ENCODE results near the gene NMT2.

GRCh38 chr10:15121707-15122106 is 46.8 kb downstream of the NMT2 start:
- TF ChIP-seq, protein P1, sequence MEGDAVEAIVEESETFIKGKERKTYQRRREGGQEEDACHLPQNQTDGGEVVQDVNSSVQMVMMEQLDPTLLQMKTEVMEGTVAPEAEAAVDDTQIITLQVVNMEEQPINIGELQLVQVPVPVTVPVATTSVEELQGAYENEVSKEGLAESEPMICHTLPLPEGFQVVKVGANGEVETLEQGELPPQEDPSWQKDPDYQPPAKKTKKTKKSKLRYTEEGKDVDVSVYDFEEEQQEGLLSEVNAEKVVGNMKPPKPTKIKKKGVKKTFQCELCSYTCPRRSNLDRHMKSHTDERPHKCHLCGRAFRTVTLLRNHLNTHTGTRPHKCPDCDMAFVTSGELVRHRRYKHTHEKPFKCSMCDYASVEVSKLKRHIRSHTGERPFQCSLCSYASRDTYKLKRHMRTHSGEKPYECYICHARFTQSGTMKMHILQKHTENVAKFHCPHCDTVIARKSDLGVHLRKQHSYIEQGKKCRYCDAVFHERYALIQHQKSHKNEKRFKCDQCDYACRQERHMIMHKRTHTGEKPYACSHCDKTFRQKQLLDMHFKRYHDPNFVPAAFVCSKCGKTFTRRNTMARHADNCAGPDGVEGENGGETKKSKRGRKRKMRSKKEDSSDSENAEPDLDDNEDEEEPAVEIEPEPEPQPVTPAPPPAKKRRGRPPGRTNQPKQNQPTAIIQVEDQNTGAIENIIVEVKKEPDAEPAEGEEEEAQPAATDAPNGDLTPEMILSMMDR (conservative IDR thresholded peaks at IDR 0.05; ENCODE audit: low read depth in 2 of 2) = no peak
- no peak for TF ChIP-seq EZH2 (IDR thresholded peaks at IDR 0.05; ENCODE audit: low read depth, unreplicated experiment)
- no peak for TF ChIP-seq POLR2AphosphoS5 (IDR thresholded peaks at IDR 0.05; ENCODE audit: low read depth)
- no peak for TF ChIP-seq EZH2phosphoT487 (IDR thresholded peaks at IDR 0.05; ENCODE audit: unreplicated experiment)
- no peak for TF ChIP-seq CREB1 (CRISPR knock-in tag; IDR thresholded peaks at IDR 0.05; ENCODE audit: low read depth)
- TF ChIP-seq NANOG (IDR thresholded peaks at IDR 0.05; ENCODE audit: borderline replicate concordance) = no peak
- TF ChIP-seq, protein P2, sequence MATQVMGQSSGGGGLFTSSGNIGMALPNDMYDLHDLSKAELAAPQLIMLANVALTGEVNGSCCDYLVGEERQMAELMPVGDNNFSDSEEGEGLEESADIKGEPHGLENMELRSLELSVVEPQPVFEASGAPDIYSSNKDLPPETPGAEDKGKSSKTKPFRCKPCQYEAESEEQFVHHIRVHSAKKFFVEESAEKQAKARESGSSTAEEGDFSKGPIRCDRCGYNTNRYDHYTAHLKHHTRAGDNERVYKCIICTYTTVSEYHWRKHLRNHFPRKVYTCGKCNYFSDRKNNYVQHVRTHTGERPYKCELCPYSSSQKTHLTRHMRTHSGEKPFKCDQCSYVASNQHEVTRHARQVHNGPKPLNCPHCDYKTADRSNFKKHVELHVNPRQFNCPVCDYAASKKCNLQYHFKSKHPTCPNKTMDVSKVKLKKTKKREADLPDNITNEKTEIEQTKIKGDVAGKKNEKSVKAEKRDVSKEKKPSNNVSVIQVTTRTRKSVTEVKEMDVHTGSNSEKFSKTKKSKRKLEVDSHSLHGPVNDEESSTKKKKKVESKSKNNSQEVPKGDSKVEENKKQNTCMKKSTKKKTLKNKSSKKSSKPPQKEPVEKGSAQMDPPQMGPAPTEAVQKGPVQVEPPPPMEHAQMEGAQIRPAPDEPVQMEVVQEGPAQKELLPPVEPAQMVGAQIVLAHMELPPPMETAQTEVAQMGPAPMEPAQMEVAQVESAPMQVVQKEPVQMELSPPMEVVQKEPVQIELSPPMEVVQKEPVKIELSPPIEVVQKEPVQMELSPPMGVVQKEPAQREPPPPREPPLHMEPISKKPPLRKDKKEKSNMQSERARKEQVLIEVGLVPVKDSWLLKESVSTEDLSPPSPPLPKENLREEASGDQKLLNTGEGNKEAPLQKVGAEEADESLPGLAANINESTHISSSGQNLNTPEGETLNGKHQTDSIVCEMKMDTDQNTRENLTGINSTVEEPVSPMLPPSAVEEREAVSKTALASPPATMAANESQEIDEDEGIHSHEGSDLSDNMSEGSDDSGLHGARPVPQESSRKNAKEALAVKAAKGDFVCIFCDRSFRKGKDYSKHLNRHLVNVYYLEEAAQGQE (IDR thresholded peaks at IDR 0.05; ENCODE audit: unreplicated experiment) = no peak
